Nephron (organoid): ENCODE results near the gene UMOD.
"Not testable (repeated sequence)": the region's sequence is repeated elsewhere in the genome, so short reads cannot be mapped to it uniquely, and the experiment has no call there.

Source experiments
- H3K27ac Mint-ChIP-seq, 3 experiments: 2 replicates each; pipeline ENCODE4 v1.8.0; 2020; ENCODE audit warnings: mixed read lengths in 3 of 3, mild to moderate bottlenecking in 2 of 3, moderate library complexity in 1 of 3
- H3K27me3 Mint-ChIP-seq: 2 replicates; pipeline ENCODE4 v1.8.0; 2021; ENCODE audit warnings: low read depth, mild to moderate bottlenecking, moderate library complexity, mixed read lengths
- H3K36me3 Mint-ChIP-seq: 2 replicates; pipeline ENCODE4 v1.8.0; 2020; ENCODE audit warnings: low read depth, mixed read lengths
- H3K4me1 Mint-ChIP-seq: 2 replicates; pipeline ENCODE4 v1.8.0; 2020; ENCODE audit warnings: mixed read lengths
- H3K4me3 Mint-ChIP-seq, 3 experiments: 2 replicates each; pipeline ENCODE4 v1.8.0; 2020; ENCODE audit warnings: mild to moderate bottlenecking in 3 of 3, mixed read lengths in 3 of 3, moderate library complexity in 2 of 3
- H3K9me3 Mint-ChIP-seq: 2 replicates; pipeline ENCODE4 v1.8.0; 2020; ENCODE audit warnings: mixed read lengths
- CTCF ChIP-seq, 3 experiments: fragments of 200-600 bp; sonication (generic); IDR thresholded peaks; one replicate each; pipeline ENCODE4 v1.5.0; 2021; ENCODE audit warnings: antibody characterized with exemption in 3 of 3; ENCODE audit not compliant: unreplicated experiment in 3 of 3

UMOD gene

GRCh38 chr16:20326321-20326720 is 26.2 kb downstream of the UMOD start:
- no peaks in the 10 kb centered on the region for H3K9me3 Mint-ChIP-seq
- H3K27me3 Mint-ChIP-seq: peaks cover 16% of the 10 kb centered on the region
- no peaks in the 10 kb centered on the region for H3K36me3 Mint-ChIP-seq
- H3K4me3 Mint-ChIP-seq: no peak overlapping the region
- no peak overlapping the region for H3K27ac Mint-ChIP-seq
- H3K4me1 Mint-ChIP-seq: no peaks in the 10 kb centered on the region
- no peak for TF ChIP-seq CTCF (IDR thresholded peaks at IDR 0.05; ENCODE audit: unreplicated experiment in 3 of 3)

GRCh38 chr16:20325005-20325404 is 27.5 kb downstream of the UMOD start:
- H3K27me3 Mint-ChIP-seq: peaks cover 14% of the 10 kb centered on the region
- H3K9me3 Mint-ChIP-seq: no peaks in the 10 kb centered on the region
- no peaks in the 10 kb centered on the region for H3K4me1 Mint-ChIP-seq
- no peak for TF ChIP-seq CTCF (IDR thresholded peaks at IDR 0.05; ENCODE audit: unreplicated experiment in 3 of 3)
- H3K36me3 Mint-ChIP-seq: no peaks in the 10 kb centered on the region
- H3K27ac Mint-ChIP-seq: no peak overlapping the region
- no peak overlapping the region for H3K4me3 Mint-ChIP-seq

- H3K4me3 Mint-ChIP-seq: no peak overlapping the region
- no peaks in the 10 kb centered on the region for H3K9me3 Mint-ChIP-seq
- H3K36me3 Mint-ChIP-seq: no peaks in the 10 kb centered on the region
- no peak overlapping the region for H3K27ac Mint-ChIP-seq
- no peak for TF ChIP-seq CTCF (IDR thresholded peaks at IDR 0.05; ENCODE audit: unreplicated experiment in 3 of 3)
- H3K27me3 Mint-ChIP-seq: peaks cover 7% of the 10 kb centered on the region
- no peaks in the 10 kb centered on the region for H3K4me1 Mint-ChIP-seq
Measured at GRCh38 chr16:20323591-20324117, 28.9 kb downstream of the UMOD start.

- Mint-ChIP-seq H3K9me3 (no peaks in the 10 kb centered on the region), H3K4me1 (no peaks in the 10 kb centered on the region), H3K27me3 (peaks cover 13% of the 10 kb centered on the region), H3K36me3 (no peaks in the 10 kb centered on the region), H3K27ac (no peak overlapping the region), H3K4me3 (no peak overlapping the region)
- no peak for TF ChIP-seq CTCF (IDR thresholded peaks at IDR 0.05; ENCODE audit: unreplicated experiment in 3 of 3)
Measured at GRCh38 chr16:20322696-20323095, 29.8 kb downstream of the UMOD start.

GRCh38 chr16:20321671-20322070 is 30.8 kb downstream of the UMOD start:
- no peaks in the 10 kb centered on the region for H3K36me3 Mint-ChIP-seq
- no peaks in the 10 kb centered on the region for H3K9me3 Mint-ChIP-seq

GRCh38 chr16:20321051-20321450 is 31.5 kb downstream of the UMOD start:
- H3K9me3 Mint-ChIP-seq, H3K4me3 Mint-ChIP-seq, H3K4me1 Mint-ChIP-seq, H3K27ac Mint-ChIP-seq, H3K36me3 Mint-ChIP-seq: not testable (repeated sequence)
- H3K27me3 Mint-ChIP-seq: peaks cover 13% of the 10 kb centered on the region

More at GRCh38 chr16:20321671-20322070, 30.8 kb downstream of the UMOD start:
- Mint-ChIP-seq H3K4me3 (no peak overlapping the region), H3K4me1 (no peaks in the 10 kb centered on the region), H3K27me3 (peaks cover 13% of the 10 kb centered on the region), H3K27ac (no peak overlapping the region)
- TF ChIP-seq CTCF (IDR thresholded peaks at IDR 0.05; ENCODE audit: unreplicated experiment in 3 of 3): no peak
